Stomach (tissue), 9 donors: Measurements from ENCODE around the gene APOL4. TPM values are rescaled to one million over a fixed set of nuclear protein-coding genes. Genes with fewer than 3 reads are reported as not detected.
A peak's percentile ranks its signal among the peaks of the same experiment; 100 is the strongest.

Experiments
- DNase-seq, 2 donors: peaks; one replicate each; pipeline versions ENCODE4 v3.0.0 to v3.0.0-alpha.2; 2013 to 2019
- H3K27ac ChIP-seq, 5 donors: fragments of 200-600 bp in 4 of 5; sonication (generic) in 4 of 5; one replicate each; pipeline ENCODE4 v1.5.1; 2013 to 2019; ENCODE audit warnings: mild to moderate bottlenecking in 1 of 5, moderate library complexity in 1 of 5
- H3K27me3 ChIP-seq, 3 donors: fragments of 200-600 bp; sonication (generic); one replicate each; pipeline ENCODE4 v1.5.1; 2017 to 2019; ENCODE audit warnings: mixed run types in 1 of 3
- H3K36me3 ChIP-seq, 4 donors: fragments of 200-600 bp; sonication (generic); 1 replicate in 3 of 4; 2 replicates in 1 of 4; pipeline ENCODE4 v1.5.1; 2016 to 2019
- H3K4me1 ChIP-seq, 4 donors: fragments of 200-600 bp; sonication (generic); one replicate each; pipeline ENCODE4 v1.5.1; 2016 to 2019
- H3K4me3 ChIP-seq, 4 donors: fragments of 200-600 bp; sonication (generic) in 3 of 4; one replicate each; pipeline ENCODE4 v1.5.1; 2016 to 2019; ENCODE audit warnings: mild to moderate bottlenecking in 1 of 4
- H3K9me3 ChIP-seq, 4 donors: fragments of 200-600 bp; sonication (generic); one replicate each; pipeline ENCODE4 v1.5.1; 2016 to 2019
- EP300 ChIP-seq: sonication (generic); formaldehyde crosslinking; IDR thresholded peaks from one replicate; pipeline ENCODE4 v1.6.1; 2017; ENCODE audit warnings: antibody characterized with exemption
- POLR2A ChIP-seq, 4 donors: fragments of 450-650 bp; IDR thresholded peaks; one replicate each; pipeline ENCODE4 v1.6.1; 2016; ENCODE audit warnings: antibody characterized with exemption in 4 of 4, control low read depth in 2 of 4, mild to moderate bottlenecking in 1 of 4, moderate library complexity in 1 of 4
- POLR2AphosphoS5 ChIP-seq, 3 donors: sonication (generic); formaldehyde crosslinking; IDR thresholded peaks; one replicate each; pipeline ENCODE4 v1.6.1; 2016; ENCODE audit warnings: antibody characterized with exemption in 3 of 3
- WGBS, 5 donors: extraction: QIAGEN DNeasy Blood & Tissue Kit in 3 of 5; methylation state at CpG; one replicate each; pipeline versions ENCODE4 v1.1.5 to v1.1.7; 2013 to 2018; 5-methylcytosine and 5-hydroxymethylcytosine counted together
- intact Hi-C: fragments of 100-400 bp; cut with DNase I; formaldehyde crosslinking; loops from one replicate; pipeline ENCODE4 v1.15.1; 2023; ENCODE audit warnings: low total_unique reads
- polyA plus RNA-seq, 3 donors: library from polyadenylated mRNA; stranded (reverse); fragments of 200-250 nt; gene quantifications; one replicate each; pipeline ENCODE4 v1.2.3, GENCODE V29; 2013
- total RNA-seq, 5 donors: library from RNA; depleted of rRNA; stranded (reverse); fragments of >200 nt; gene quantifications; one replicate each; pipeline versions ENCODE4 v1.1.0 to v1.2.3, GENCODE V29; 2014 to 2016
- TF ChIP-seq, protein P1 (sequence below), 7 experiments: fragments of 450-650 bp in 4 of 7; fragments of 200-600 bp in 3 of 7; sonication (generic) in 3 of 7; IDR thresholded peaks; one replicate each; pipeline ENCODE4 v1.5.1; 2016 to 2019; ENCODE audit warnings: antibody characterized with exemption in 7 of 7, control low read depth in 2 of 7, mild to moderate bottlenecking in 1 of 7
- donor health status: healthy with polysubstance abuse.
- donor health status: Bipolar disorder and iron deficiency.
- donor health status: healthy.

Gene APOL4
- total and polyA plus RNA-seq, 8 donors, result 1.2 to 13.2 (median 8.9) TPM; not detected in 2

DNA sequence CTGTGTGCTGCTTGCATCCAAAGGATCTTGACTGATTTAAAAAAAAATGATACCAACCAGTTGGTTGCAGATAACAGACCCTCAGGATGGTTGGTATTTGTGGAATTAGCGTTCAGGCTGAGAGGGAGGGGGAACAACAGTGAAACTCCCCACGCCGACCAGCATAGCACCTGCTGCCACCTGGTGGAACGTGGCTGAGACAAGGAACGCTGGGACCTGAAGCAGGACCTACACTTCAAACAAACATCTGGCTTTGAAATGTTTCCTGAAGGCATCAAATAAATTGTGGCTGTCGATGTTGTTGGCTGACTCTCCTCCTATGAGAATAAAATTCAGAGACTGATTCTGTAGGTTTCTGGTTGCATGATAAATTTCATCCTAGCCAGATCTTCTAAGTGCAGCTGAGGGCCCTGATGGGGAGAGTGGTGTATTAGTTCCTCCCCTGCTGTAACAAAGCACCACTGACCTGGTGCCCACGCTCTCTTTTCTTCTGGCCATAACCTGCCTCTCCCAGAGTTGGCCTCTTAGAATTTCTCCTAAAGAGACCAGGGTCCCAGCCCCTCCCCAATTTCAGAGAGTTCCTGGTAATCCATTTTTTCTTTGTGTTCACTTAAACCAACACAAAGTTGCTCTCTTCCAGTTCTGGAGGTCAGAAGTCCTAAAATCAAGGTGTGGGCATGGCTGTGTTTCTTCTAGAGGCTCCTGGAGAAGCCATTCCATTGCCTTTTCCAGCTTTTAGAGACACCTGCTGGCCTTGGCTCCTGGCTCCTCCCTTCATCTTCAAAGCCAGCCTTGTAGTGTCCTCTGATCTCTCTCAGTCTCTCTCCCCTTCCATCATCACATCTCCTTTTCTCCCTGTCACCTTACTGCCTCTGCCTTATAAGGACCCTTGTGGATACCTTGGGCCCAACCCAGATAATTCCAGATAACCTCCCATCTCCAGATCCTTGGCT, 20.5 kb upstream of the APOL4 start:
- TF ChIP-seq EP300, result no peak
- TF ChIP-seq POLR2A (IDR thresholded peaks at IDR 0.05), result no peak
- TF ChIP-seq, protein P1, sequence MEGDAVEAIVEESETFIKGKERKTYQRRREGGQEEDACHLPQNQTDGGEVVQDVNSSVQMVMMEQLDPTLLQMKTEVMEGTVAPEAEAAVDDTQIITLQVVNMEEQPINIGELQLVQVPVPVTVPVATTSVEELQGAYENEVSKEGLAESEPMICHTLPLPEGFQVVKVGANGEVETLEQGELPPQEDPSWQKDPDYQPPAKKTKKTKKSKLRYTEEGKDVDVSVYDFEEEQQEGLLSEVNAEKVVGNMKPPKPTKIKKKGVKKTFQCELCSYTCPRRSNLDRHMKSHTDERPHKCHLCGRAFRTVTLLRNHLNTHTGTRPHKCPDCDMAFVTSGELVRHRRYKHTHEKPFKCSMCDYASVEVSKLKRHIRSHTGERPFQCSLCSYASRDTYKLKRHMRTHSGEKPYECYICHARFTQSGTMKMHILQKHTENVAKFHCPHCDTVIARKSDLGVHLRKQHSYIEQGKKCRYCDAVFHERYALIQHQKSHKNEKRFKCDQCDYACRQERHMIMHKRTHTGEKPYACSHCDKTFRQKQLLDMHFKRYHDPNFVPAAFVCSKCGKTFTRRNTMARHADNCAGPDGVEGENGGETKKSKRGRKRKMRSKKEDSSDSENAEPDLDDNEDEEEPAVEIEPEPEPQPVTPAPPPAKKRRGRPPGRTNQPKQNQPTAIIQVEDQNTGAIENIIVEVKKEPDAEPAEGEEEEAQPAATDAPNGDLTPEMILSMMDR (IDR thresholded peaks at IDR 0.05), result peak in 5 of 7 experiments; percentile 41 to 79 (median 66)
- no peak for TF ChIP-seq POLR2AphosphoS5 (IDR thresholded peaks at IDR 0.05)
- intact Hi-C loops, result no loop called here
- Histone ChIP-seq H3K4me3 (no peak overlapping the region), H3K9me3 (no peaks in the 10 kb centered on the region), H3K27me3 (no peaks in the 10 kb centered on the region), H3K4me1 (peaks cover 0 to 14% (median 7%) of the 10 kb centered on the region in 4 donors), H3K27ac (no peak overlapping the region), H3K36me3 (peaks cover 0 to 26% (median 14%) of the 10 kb centered on the region in 4 donors)
- peak; percentile 68 to 85 for DNase-seq
- 8 to 14% (median 11%) methylated on average over 7 of the region's 7 CpGs for WGBS, 5 donors

DNA sequence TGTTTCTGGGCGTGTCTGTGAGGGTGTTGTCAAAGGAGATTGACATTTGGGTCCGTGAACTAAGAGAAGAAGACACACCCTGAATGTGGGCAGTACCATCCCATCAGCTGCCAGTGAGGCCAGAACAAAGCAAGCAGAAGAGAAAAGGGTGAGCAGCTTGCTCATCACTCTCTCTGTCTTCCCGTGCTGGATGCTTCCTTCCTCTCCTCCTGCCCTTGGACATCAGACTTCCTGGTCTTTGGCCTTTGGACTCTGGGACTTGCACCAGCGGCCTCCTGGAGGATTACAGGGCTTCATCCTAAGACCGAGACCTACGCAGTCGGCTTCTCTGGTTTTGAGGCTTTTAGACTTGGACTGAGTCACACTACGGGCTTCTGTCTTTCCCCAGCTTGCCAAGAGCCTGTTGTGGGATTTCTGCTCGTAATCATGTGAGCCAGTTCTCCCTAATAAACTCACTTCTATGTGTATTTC, 18.9 kb upstream of the APOL4 start:
- H3K27me3 ChIP-seq, result no peaks in the 10 kb centered on the region
- no peak for DNase-seq
- peaks cover 0 to 14% (median 7%) of the 10 kb centered on the region in 4 donors for H3K4me1 ChIP-seq
- TF ChIP-seq POLR2AphosphoS5 (IDR thresholded peaks at IDR 0.05) (no peak), POLR2A (IDR thresholded peaks at IDR 0.05) (no peak), EP300 (no peak)
- TF ChIP-seq, protein P1 (IDR thresholded peaks at IDR 0.05), result no peak
- no peak overlapping the region for H3K4me3 ChIP-seq
- intact Hi-C loops, result no loop called here
- WGBS, 5 donors, result 35 to 42% (median 35%) methylated on average over 9 of the region's 9 CpGs
- H3K27ac ChIP-seq, result peak overlapping the region in 3 of 5 donors; percentile 33 to 67 (median 50)
- H3K36me3 ChIP-seq, result peaks cover 0 to 13% (median 4%) of the 10 kb centered on the region in 4 donors
- H3K9me3 ChIP-seq, result no peaks in the 10 kb centered on the region

DNA sequence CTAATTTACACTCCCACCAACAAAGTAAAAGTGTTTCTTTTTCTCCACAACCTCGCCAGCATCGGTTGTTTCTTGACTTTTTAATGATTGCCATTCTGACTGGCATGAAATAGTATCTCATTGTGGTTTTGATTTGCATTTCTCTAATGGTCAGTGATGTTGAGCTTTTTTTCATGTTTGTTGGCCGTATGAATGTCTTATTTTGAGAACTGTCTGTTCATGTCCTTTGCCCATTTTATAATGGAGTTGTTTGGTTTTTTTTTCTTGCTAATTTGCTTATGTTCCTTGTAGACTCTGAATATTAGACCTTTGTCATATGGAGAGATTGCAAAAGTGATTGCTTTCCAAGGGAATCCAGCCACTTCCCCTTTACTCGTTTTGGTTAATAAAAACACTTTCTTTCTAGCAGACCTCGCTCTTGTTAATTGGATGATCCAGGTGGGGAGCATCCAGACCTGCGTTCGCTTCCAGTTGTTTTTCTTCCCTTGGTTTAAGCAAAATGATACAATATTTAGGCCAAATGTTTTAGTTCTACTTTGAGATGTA, 17.1 kb upstream of the APOL4 start:
- intact Hi-C loops, result no loop called here

DNA sequence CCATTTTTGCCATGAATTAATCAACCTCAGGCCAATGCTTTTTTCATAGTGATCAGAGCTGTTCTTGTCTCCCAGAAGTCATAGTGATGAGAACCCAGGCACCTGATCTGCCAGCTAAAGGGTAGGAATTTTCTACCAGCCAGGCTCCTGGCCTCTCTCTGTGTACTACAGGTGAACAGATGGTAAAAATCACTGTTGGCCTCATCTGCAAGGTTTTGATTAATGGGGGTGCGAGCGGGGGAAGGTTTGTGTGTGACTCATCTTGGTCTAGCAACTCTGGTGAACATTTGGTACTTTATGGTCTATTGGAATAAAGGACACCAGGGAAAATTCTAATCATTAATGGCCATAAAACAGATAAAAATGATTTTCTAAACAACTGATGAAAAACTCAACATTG, 14.4 kb upstream of the APOL4 start:
- TF ChIP-seq POLR2AphosphoS5 (IDR thresholded peaks at IDR 0.05) (no peak), EP300 (no peak), POLR2A (IDR thresholded peaks at IDR 0.05) (no peak)
- TF ChIP-seq, protein P1 (IDR thresholded peaks at IDR 0.05), result no peak
- DNase-seq, result no peak
- H3K27ac ChIP-seq, result no peak overlapping the region
- H3K9me3 ChIP-seq, result no peaks in the 10 kb centered on the region
- H3K36me3 ChIP-seq, result no peaks in the 10 kb centered on the region
- intact Hi-C loops, result no loop called here
- peaks cover 0 to 28% (median 3%) of the 10 kb centered on the region in 4 donors for H3K4me1 ChIP-seq
- WGBS, 5 donors, result 43 to 93% (median 73%) methylated on average over 2 of the region's 2 CpGs
- no peak overlapping the region for H3K4me3 ChIP-seq
- H3K27me3 ChIP-seq, result no peaks in the 10 kb centered on the region

More for the DNA sequence above, 17.1 kb upstream of the APOL4 start:
- no peak for DNase-seq
- Histone ChIP-seq H3K4me1 (peaks cover 0 to 14% (median 7%) of the 10 kb centered on the region in 4 donors), H3K27me3 (no peaks in the 10 kb centered on the region), H3K36me3 (no peaks in the 10 kb centered on the region), H3K4me3 (no peak overlapping the region), H3K27ac (no peak overlapping the region), H3K9me3 (no peaks in the 10 kb centered on the region)
- 86 to 91% (median 89%) methylated on average over 7 of the region's 7 CpGs for WGBS, 5 donors
- TF ChIP-seq POLR2A (IDR thresholded peaks at IDR 0.05) (no peak), EP300 (no peak), POLR2AphosphoS5 (IDR thresholded peaks at IDR 0.05) (no peak)
- TF ChIP-seq, protein P1 (IDR thresholded peaks at IDR 0.05), result no peak
